SU-DHL-6 (cell line): ENCODE data around the gene MUSTN1.

Experiments used
- H2AFZ ChIP-seq: fragments of 200-600 bp; sonication (generic); 2 replicates; pipeline ENCODE4 v1.6.1; 2014; ENCODE audit warnings: low read depth, mild to moderate bottlenecking, moderate library complexity, mixed read lengths, antibody characterized with exemption, low read length; ENCODE audit not compliant: severe bottlenecking
- H3F3A ChIP-seq: fragments of 200-600 bp; shearing (Covaris generic); 2 replicates; pipeline ENCODE4 v1.6.0; 2016; ENCODE audit warnings: antibody characterized with exemption, mild to moderate bottlenecking; ENCODE audit not compliant: insufficient read depth
- H3K27ac ChIP-seq: fragments of 200-600 bp; sonication (generic); 2 replicates; pipeline ENCODE4 v1.5.1; 2016; ENCODE audit warnings: low read depth, mild to moderate bottlenecking, low read length, moderate library complexity, mixed read lengths
- H3K27me3 ChIP-seq: fragments of 200-600 bp; sonication (generic), shearing (Covaris generic); 2 replicates; pipeline ENCODE4 v1.6.0; 2014; ENCODE audit warnings: mild to moderate bottlenecking, low read length
- H3K36me3 ChIP-seq: fragments of 200-600 bp; sonication (generic); 2 replicates; pipeline ENCODE4 v1.6.1; 2014; ENCODE audit warnings: mild to moderate bottlenecking, low read length, mixed read lengths
- H3K4me2 ChIP-seq: fragments of 300-600, 200-600 bp; shearing (Covaris generic), sonication (generic); 2 replicates; pipeline ENCODE4 v1.6.0; 2014; ENCODE audit warnings: low read length, low read depth, mild to moderate bottlenecking; ENCODE audit not compliant: poor library complexity, severe bottlenecking
- H3K4me3 ChIP-seq: fragments of 200-600 bp; sonication (generic); 2 replicates; pipeline ENCODE4 v1.5.1; 2014; ENCODE audit warnings: antibody characterized with exemption, low read length, mild to moderate bottlenecking, mixed read lengths; ENCODE audit not compliant: insufficient read depth, poor library complexity, severe bottlenecking
- H3K79me2 ChIP-seq: fragments of 200-600 bp; sonication (generic); 2 replicates; pipeline ENCODE4 v1.6.1; 2014; ENCODE audit warnings: mild to moderate bottlenecking, low read length, moderate library complexity; ENCODE audit not compliant: insufficient read depth
- H3K9ac ChIP-seq: fragments of 200-600 bp; sonication (generic); 2 replicates; pipeline ENCODE4 v1.7.0; 2014; ENCODE audit warnings: mild to moderate bottlenecking, low read length
- H3K9me2 ChIP-seq: fragments of 200-600 bp; sonication (generic); replicated peaks from 2 replicates; pipeline ENCODE4 v1.6.1; 2014; ENCODE audit warnings: low read length; ENCODE audit not compliant: insufficient read depth
- H3K9me3 ChIP-seq: fragments of 200-600 bp; sonication (generic); 2 replicates; pipeline ENCODE4 v1.6.1; 2014; ENCODE audit warnings: low read length, mixed read lengths; ENCODE audit not compliant: insufficient read depth
- H4K20me1 ChIP-seq: fragments of 200-600 bp; sonication (generic); 2 replicates; pipeline ENCODE4 v1.6.1; 2014; ENCODE audit warnings: low read depth, mild to moderate bottlenecking, antibody characterized with exemption, low read length, moderate library complexity, mixed read lengths
- EZH2phosphoT487 ChIP-seq: fragments of 200-600 bp; sonication (generic), shearing (Covaris generic); conservative IDR thresholded peaks from 2 replicates; pipeline ENCODE4 v1.6.1; 2018; ENCODE audit warnings: mild to moderate bottlenecking, antibody characterized with exemption, low read length, moderate library complexity, mixed read lengths
- TF ChIP-seq, protein P1 (sequence below): fragments of 200-600 bp; sonication (generic); IDR thresholded peaks from one replicate; pipeline ENCODE4 v1.5.1; 2017; ENCODE audit warnings: antibody characterized with exemption, mild to moderate bottlenecking, low read length, moderate library complexity; ENCODE audit not compliant: insufficient read depth, poor library complexity, severe bottlenecking

Gene MUSTN1

DNA sequence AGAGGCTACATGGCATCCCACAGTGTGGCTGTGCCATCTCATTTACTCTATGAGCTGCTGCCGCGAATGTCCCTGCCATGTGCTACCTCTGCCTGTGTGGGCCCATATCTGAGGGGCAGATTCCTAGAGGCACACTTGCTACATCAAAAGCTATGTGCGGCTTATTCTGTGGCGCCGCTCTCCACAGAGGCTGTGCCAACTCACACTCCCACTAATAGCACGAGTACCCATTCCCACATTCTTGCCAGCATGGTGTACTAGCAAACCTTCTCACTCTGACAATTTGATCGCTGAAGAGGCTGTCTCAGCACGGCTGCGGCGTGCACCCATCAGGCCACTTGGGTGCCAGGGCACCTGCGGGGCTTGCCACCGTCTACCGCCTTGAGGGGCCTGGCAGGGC is 31.2 kb upstream of the MUSTN1 start:
- no peak overlapping the region for H2AFZ ChIP-seq
- H3K27me3 ChIP-seq = no peaks in the 10 kb centered on the region
- no peak overlapping the region for H3K4me3 ChIP-seq
- H3K9ac ChIP-seq = no peak overlapping the region
- H3K27ac ChIP-seq = no peak overlapping the region
- no peaks in the 10 kb centered on the region for H3K9me3 ChIP-seq
- H3F3A ChIP-seq = no peaks in the 10 kb centered on the region
- no peak overlapping the region for H3K4me2 ChIP-seq
- no peaks in the 10 kb centered on the region for H4K20me1 ChIP-seq
- H3K9me2 ChIP-seq = no peaks in the 10 kb centered on the region
- H3K36me3 ChIP-seq = no peaks in the 10 kb centered on the region
- no peak for TF ChIP-seq EZH2phosphoT487
- TF ChIP-seq, protein P1, sequence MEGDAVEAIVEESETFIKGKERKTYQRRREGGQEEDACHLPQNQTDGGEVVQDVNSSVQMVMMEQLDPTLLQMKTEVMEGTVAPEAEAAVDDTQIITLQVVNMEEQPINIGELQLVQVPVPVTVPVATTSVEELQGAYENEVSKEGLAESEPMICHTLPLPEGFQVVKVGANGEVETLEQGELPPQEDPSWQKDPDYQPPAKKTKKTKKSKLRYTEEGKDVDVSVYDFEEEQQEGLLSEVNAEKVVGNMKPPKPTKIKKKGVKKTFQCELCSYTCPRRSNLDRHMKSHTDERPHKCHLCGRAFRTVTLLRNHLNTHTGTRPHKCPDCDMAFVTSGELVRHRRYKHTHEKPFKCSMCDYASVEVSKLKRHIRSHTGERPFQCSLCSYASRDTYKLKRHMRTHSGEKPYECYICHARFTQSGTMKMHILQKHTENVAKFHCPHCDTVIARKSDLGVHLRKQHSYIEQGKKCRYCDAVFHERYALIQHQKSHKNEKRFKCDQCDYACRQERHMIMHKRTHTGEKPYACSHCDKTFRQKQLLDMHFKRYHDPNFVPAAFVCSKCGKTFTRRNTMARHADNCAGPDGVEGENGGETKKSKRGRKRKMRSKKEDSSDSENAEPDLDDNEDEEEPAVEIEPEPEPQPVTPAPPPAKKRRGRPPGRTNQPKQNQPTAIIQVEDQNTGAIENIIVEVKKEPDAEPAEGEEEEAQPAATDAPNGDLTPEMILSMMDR = no peak
- H3K79me2 ChIP-seq = no peaks in the 10 kb centered on the region

DNA sequence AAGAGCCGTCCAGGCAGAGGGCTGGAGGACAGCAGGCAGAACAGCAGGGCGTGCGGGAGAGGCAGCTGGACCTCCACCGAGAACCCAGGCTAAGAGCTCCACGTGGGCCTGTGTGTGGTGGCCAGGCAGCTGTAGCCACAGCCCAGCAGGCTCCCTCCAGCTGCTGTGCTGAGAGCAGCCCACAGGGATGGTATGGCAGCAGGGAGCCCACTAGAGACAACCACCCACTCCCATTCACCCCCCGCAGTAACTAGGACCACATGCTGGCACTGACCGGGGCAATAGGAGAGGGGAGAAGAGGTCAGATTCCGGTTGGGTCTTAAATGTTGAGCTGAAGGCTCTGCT is 25.6 kb upstream of the MUSTN1 start:
- Histone ChIP-seq H3K9ac (no peak overlapping the region), H3K79me2 (no peaks in the 10 kb centered on the region), H3K4me3 (no peak overlapping the region), H3K27ac (no peak overlapping the region), H3F3A (no peaks in the 10 kb centered on the region), H3K9me2 (no peaks in the 10 kb centered on the region), H3K27me3 (no peaks in the 10 kb centered on the region), H2AFZ (no peak overlapping the region), H3K9me3 (no peaks in the 10 kb centered on the region), H3K4me2 (no peak overlapping the region), H4K20me1 (no peaks in the 10 kb centered on the region), H3K36me3 (no peaks in the 10 kb centered on the region)
- no peak for TF ChIP-seq EZH2phosphoT487
- TF ChIP-seq, protein P1 = no peak

DNA sequence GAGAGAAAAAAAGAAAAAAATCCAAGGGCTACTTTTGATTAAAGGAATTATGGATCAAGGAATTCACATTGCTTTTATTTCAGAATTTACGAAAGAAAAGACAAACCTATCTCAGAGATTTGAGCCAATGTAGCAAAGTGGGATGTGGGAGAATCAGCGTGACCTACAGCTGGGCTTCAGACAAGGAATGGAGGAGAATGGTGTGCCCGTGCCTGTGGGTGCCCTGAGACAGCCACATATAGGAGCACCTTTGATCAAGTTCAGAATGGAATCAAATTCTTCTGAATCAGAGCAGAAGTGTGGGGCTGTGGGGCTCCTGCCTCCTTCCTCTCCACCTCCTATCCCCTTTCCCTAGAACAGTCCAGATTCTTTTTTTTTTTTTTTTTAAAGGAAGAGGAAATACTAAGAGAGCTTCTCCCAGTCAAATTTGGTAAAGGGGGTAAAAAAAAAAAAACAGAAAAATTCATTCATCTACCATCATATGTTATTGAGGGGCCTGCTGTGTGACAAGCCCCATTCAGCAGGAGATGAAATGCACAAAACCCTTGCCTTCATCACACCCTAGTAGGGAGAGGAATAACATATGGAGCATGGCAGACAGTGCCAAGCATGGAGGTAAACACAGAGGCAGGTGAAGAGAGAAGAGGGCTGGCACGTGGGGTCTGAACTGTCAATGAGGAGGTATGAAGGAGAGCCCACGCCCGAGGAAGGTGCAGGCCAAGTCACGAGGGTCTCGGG is 25.0 kb upstream of the MUSTN1 start:
- Histone ChIP-seq H4K20me1 (no peaks in the 10 kb centered on the region), H2AFZ (no peak overlapping the region), H3K27me3 (no peaks in the 10 kb centered on the region), H3K27ac (no peak overlapping the region), H3K9ac (no peak overlapping the region), H3F3A (no peaks in the 10 kb centered on the region), H3K4me3 (no peak overlapping the region), H3K36me3 (no peaks in the 10 kb centered on the region), H3K79me2 (no peaks in the 10 kb centered on the region), H3K9me3 (no peaks in the 10 kb centered on the region), H3K4me2 (no peak overlapping the region), H3K9me2 (no peaks in the 10 kb centered on the region)
- no peak for TF ChIP-seq EZH2phosphoT487
- TF ChIP-seq, protein P1 = no peak
